Measurements from ENCODE around the gene RPS6KA2. TPM values are rescaled to one million over a fixed set of nuclear protein-coding genes. Genes with fewer than 3 reads are reported as not detected.

Gene RPS6KA2
- total RNA-seq, 1 donor from 2014 or later, result 10.4 TPM

DNA sequence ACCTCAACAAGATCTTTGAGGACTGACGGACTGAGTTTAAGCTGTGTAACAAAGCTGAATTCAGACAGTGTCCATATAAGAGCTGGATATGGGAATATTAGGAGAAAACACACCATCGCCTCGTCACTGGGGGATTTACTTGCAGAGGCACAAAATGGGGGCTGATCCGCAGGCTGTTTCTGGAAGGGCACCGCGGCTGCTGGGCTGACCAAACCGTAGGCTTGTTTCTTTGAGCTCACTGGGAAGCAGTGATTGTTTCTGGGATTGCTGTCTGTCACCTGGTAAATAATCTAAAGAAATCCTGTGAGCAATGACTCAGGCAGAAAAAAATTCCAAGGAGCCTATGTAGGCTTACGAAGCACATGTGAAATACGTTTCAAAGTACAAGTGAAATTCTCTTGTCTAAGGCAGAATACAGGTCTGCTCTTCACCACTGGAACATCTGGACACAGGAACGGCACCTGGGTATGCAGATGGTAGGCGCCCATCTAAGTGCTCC, 180.4 kb downstream of the RPS6KA2 start:
- Histone ChIP-seq H3K4me1 (ENCODE audit: control insufficient read depth in 3 of 3, insufficient read depth in 3 of 3, low read length in 3 of 3) (no peaks in the 10 kb centered on the region), H3K27ac (ENCODE audit: low read depth, low read length) (no peak overlapping the region), H3K9ac (ENCODE audit: low read depth in 1 of 3, low read length in 3 of 3) (no peak overlapping the region), H3K9me3 (ENCODE audit: control insufficient read depth in 3 of 3, low read length in 3 of 3) (no peaks in the 10 kb centered on the region), H3K27me3 (ENCODE audit: control insufficient read depth in 3 of 3, insufficient read depth in 3 of 3, low read length in 3 of 3) (no peaks in the 10 kb centered on the region), H3K36me3 (ENCODE audit: control insufficient read depth in 3 of 3, insufficient read depth in 3 of 3, low read length in 3 of 3) (peaks cover 28 to 42% (median 42%) of the 10 kb centered on the region in 3 donors), H3K4me3 (ENCODE audit: low read length in 3 of 3) (no peak overlapping the region)

GRCh38 chr6:166446146-166446545, 180.9 kb downstream of the RPS6KA2 start:
- Histone ChIP-seq H3K27me3 (ENCODE audit: control insufficient read depth in 3 of 3, insufficient read depth in 3 of 3, low read length in 3 of 3) (no peaks in the 10 kb centered on the region), H3K4me1 (ENCODE audit: control insufficient read depth in 3 of 3, insufficient read depth in 3 of 3, low read length in 3 of 3) (no peaks in the 10 kb centered on the region), H3K9me3 (ENCODE audit: control insufficient read depth in 3 of 3, low read length in 3 of 3) (no peaks in the 10 kb centered on the region), H3K9ac (ENCODE audit: low read depth in 1 of 3, low read length in 3 of 3) (no peak overlapping the region), H3K4me3 (ENCODE audit: low read length in 3 of 3) (no peak overlapping the region), H3K36me3 (ENCODE audit: control insufficient read depth in 3 of 3, insufficient read depth in 3 of 3, low read length in 3 of 3) (peaks cover 28 to 42% (median 41%) of the 10 kb centered on the region in 3 donors), H3K27ac (ENCODE audit: low read depth, low read length) (no peak overlapping the region)

DNA sequence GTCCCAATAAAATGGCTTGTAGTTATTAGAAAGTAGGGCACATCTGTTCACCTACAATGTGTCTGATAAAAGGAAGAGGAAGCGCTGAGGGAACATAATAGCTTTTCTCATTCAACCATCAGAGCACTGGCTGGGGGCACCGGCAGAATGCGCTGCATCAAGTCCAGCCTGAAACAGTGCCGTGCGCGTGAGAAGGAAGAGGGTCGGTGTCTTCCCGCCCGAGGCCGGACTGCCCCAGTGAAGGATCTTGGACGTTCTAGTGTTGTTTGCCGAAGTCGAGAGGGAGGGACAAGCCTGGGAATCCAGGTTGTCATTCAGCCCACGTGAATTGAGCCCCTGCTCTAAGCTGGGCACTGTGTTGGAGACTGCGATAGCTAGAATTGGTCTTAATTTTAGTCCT, 182.6 kb downstream of the RPS6KA2 start:
- Histone ChIP-seq H3K27ac (ENCODE audit: low read depth, low read length) (no peak overlapping the region), H3K36me3 (ENCODE audit: control insufficient read depth in 3 of 3, insufficient read depth in 3 of 3, low read length in 3 of 3) (peaks cover 23 to 33% (median 30%) of the 10 kb centered on the region in 3 donors)

DNA sequence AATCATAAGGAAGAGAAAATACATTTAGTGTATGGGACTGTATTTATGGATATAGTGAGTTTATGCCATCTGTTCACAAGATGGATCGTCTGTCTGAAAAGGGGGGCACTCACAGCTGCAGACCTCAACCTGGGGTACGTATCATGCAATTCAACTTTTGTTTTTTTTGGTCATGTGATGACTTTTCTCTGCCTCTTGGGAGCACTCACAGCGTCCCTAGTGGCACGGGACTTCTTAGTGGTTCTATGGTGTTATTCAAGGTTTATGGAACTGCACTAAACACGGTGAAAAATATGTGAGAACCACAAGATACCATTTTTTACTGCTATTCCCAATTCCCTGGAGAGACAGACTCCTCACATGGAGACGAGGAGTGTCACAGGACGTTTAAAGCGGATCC, 183.9 kb downstream of the RPS6KA2 start:
- H3K36me3 ChIP-seq (ENCODE audit: control insufficient read depth in 3 of 3, insufficient read depth in 3 of 3, low read length in 3 of 3), result peaks cover 16 to 24% (median 20%) of the 10 kb centered on the region in 3 donors
- H3K27ac ChIP-seq (ENCODE audit: low read depth, low read length), result no peak overlapping the region
- H3K4me3 ChIP-seq (ENCODE audit: low read length in 3 of 3), result no peak overlapping the region
- H3K9me3 ChIP-seq (ENCODE audit: control insufficient read depth in 3 of 3, low read length in 3 of 3), result no peaks in the 10 kb centered on the region
- H3K27me3 ChIP-seq (ENCODE audit: control insufficient read depth in 3 of 3, insufficient read depth in 3 of 3, low read length in 3 of 3), result no peaks in the 10 kb centered on the region
- H3K4me1 ChIP-seq (ENCODE audit: control insufficient read depth in 3 of 3, insufficient read depth in 3 of 3, low read length in 3 of 3), result no peaks in the 10 kb centered on the region
- H3K9ac ChIP-seq (ENCODE audit: low read depth in 1 of 3, low read length in 3 of 3), result no peak overlapping the region

More for the DNA sequence above, 182.6 kb downstream of the RPS6KA2 start:
- no peaks in the 10 kb centered on the region for H3K27me3 ChIP-seq (ENCODE audit: control insufficient read depth in 3 of 3, insufficient read depth in 3 of 3, low read length in 3 of 3)
- H3K4me3 ChIP-seq (ENCODE audit: low read length in 3 of 3), result no peak overlapping the region
- H3K9ac ChIP-seq (ENCODE audit: low read depth in 1 of 3, low read length in 3 of 3), result no peak overlapping the region
- H3K4me1 ChIP-seq (ENCODE audit: control insufficient read depth in 3 of 3, insufficient read depth in 3 of 3, low read length in 3 of 3), result no peaks in the 10 kb centered on the region
- H3K9me3 ChIP-seq (ENCODE audit: control insufficient read depth in 3 of 3, low read length in 3 of 3), result no peaks in the 10 kb centered on the region

DNA sequence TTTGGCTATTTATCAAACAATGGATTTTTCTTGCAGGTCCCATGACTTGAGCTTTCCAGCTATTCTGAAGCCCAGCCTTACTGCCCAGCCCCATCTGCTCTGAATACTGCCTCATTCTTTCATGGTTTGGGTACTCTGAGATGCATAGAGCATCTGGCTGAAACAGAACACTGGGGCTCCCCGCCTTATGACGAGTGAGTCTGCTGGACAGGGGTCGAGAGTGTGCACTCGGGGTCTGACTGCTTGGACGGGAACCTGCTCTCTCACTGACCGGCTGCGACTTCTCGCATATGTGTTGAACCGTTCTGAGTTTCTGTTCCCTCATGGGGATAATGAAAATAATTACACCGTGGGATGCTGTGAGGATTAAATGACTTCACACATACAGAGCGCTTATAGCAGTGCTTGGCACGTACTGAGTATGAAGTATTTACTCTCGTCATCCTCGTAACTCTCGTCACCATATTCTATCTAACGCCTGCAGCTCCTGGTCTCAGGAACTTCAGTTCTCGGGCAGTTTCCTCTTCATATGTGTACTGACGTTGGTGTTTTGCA, 184.8 kb downstream of the RPS6KA2 start:
- Histone ChIP-seq H3K9ac (ENCODE audit: low read depth in 1 of 3, low read length in 3 of 3) (no peak overlapping the region), H3K36me3 (ENCODE audit: control insufficient read depth in 3 of 3, insufficient read depth in 3 of 3, low read length in 3 of 3) (peaks cover 8 to 26% (median 20%) of the 10 kb centered on the region in 3 donors), H3K4me3 (ENCODE audit: low read length in 3 of 3) (no peak overlapping the region), H3K27me3 (ENCODE audit: control insufficient read depth in 3 of 3, insufficient read depth in 3 of 3, low read length in 3 of 3) (no peaks in the 10 kb centered on the region), H3K27ac (ENCODE audit: low read depth, low read length) (no peak overlapping the region), H3K9me3 (ENCODE audit: control insufficient read depth in 3 of 3, low read length in 3 of 3) (no peaks in the 10 kb centered on the region), H3K4me1 (ENCODE audit: control insufficient read depth in 3 of 3, insufficient read depth in 3 of 3, low read length in 3 of 3) (no peaks in the 10 kb centered on the region)

DNA sequence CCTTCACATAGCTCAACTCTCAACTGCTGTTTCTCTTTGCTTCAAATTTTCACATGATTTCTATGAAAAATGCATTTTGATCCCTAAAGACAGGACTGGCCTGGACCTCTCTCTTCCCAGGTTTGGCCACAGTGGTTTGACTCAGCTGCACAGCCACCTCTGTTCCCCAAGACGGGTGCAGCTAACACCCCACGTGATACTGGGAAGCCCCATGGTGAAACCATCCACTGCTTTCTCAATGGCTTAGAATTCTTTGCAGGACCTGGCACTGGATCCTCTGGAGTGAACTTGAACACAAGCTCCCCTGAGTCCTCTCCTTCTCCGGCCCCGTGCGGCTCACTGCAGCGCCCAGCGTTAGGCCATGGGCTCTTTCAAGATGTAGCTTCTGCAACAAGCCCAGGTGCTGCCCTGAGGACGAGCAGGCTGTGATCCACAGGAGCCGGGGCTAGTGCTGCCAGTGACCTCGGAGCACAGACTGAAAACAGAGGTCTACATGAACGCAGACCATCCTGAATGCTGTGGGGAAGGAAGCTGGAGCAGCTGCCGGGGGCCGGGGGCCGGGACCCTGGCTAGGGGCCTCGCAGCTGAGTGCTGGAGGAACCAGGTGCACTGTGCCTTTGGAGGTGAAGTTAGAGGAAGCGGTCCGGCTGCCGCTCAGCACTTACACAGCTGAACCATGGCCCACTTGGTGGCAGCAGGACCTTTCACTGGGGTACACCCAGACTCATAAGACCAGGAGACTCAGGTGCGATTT, 185.5 kb downstream of the RPS6KA2 start:
- no peak overlapping the region for H3K9ac ChIP-seq (ENCODE audit: low read depth in 1 of 3, low read length in 3 of 3)
- H3K4me1 ChIP-seq (ENCODE audit: control insufficient read depth in 3 of 3, insufficient read depth in 3 of 3, low read length in 3 of 3), result no peaks in the 10 kb centered on the region
- H3K4me3 ChIP-seq (ENCODE audit: low read length in 3 of 3), result no peak overlapping the region
- H3K9me3 ChIP-seq (ENCODE audit: control insufficient read depth in 3 of 3, low read length in 3 of 3), result no peaks in the 10 kb centered on the region
- peaks cover 7 to 21% (median 18%) of the 10 kb centered on the region in 3 donors for H3K36me3 ChIP-seq (ENCODE audit: control insufficient read depth in 3 of 3, insufficient read depth in 3 of 3, low read length in 3 of 3)
- no peak overlapping the region for H3K27ac ChIP-seq (ENCODE audit: low read depth, low read length)
- no peaks in the 10 kb centered on the region for H3K27me3 ChIP-seq (ENCODE audit: control insufficient read depth in 3 of 3, insufficient read depth in 3 of 3, low read length in 3 of 3)

GRCh38 chr6:166440729-166441128, 186.3 kb downstream of the RPS6KA2 start:
- no peaks in the 10 kb centered on the region for H3K4me1 ChIP-seq (ENCODE audit: control insufficient read depth in 3 of 3, insufficient read depth in 3 of 3, low read length in 3 of 3)
- H3K9ac ChIP-seq (ENCODE audit: low read depth in 1 of 3, low read length in 3 of 3), result no peak overlapping the region
- no peaks in the 10 kb centered on the region for H3K9me3 ChIP-seq (ENCODE audit: control insufficient read depth in 3 of 3, low read length in 3 of 3)
- peaks cover 4 to 17% (median 12%) of the 10 kb centered on the region in 3 donors for H3K36me3 ChIP-seq (ENCODE audit: control insufficient read depth in 3 of 3, insufficient read depth in 3 of 3, low read length in 3 of 3)
- no peaks in the 10 kb centered on the region for H3K27me3 ChIP-seq (ENCODE audit: control insufficient read depth in 3 of 3, insufficient read depth in 3 of 3, low read length in 3 of 3)
- no peak overlapping the region for H3K27ac ChIP-seq (ENCODE audit: low read depth, low read length)
- no peak overlapping the region for H3K4me3 ChIP-seq (ENCODE audit: low read length in 3 of 3)

GRCh38 chr6:166440106-166440505, 186.9 kb downstream of the RPS6KA2 start:
- Histone ChIP-seq H3K4me3 (ENCODE audit: low read length in 3 of 3) (no peak overlapping the region), H3K9ac (ENCODE audit: low read depth in 1 of 3, low read length in 3 of 3) (no peak overlapping the region), H3K27me3 (ENCODE audit: control insufficient read depth in 3 of 3, insufficient read depth in 3 of 3, low read length in 3 of 3) (no peaks in the 10 kb centered on the region), H3K4me1 (ENCODE audit: control insufficient read depth in 3 of 3, insufficient read depth in 3 of 3, low read length in 3 of 3) (peaks cover 0 to 3% (median 0%) of the 10 kb centered on the region in 3 donors), H3K27ac (ENCODE audit: low read depth, low read length) (no peak overlapping the region), H3K9me3 (ENCODE audit: control insufficient read depth in 3 of 3, low read length in 3 of 3) (no peaks in the 10 kb centered on the region), H3K36me3 (ENCODE audit: control insufficient read depth in 3 of 3, insufficient read depth in 3 of 3, low read length in 3 of 3) (peaks cover 0 to 16% (median 14%) of the 10 kb centered on the region in 3 donors)

- H3K9ac ChIP-seq (ENCODE audit: low read depth in 1 of 3, low read length in 3 of 3), result no peak overlapping the region
- H3K27ac ChIP-seq (ENCODE audit: low read depth, low read length), result no peak overlapping the region
- peaks cover 0 to 3% (median 0%) of the 10 kb centered on the region in 3 donors for H3K4me1 ChIP-seq (ENCODE audit: control insufficient read depth in 3 of 3, insufficient read depth in 3 of 3, low read length in 3 of 3)
- no peaks in the 10 kb centered on the region for H3K27me3 ChIP-seq (ENCODE audit: control insufficient read depth in 3 of 3, insufficient read depth in 3 of 3, low read length in 3 of 3)
- peaks cover 0 to 16% (median 13%) of the 10 kb centered on the region in 3 donors for H3K36me3 ChIP-seq (ENCODE audit: control insufficient read depth in 3 of 3, insufficient read depth in 3 of 3, low read length in 3 of 3)
- no peak overlapping the region for H3K4me3 ChIP-seq (ENCODE audit: low read length in 3 of 3)
- H3K9me3 ChIP-seq (ENCODE audit: control insufficient read depth in 3 of 3, low read length in 3 of 3), result no peaks in the 10 kb centered on the region
Measured at GRCh38 chr6:166439366-166440091, 187.5 kb downstream of the RPS6KA2 start.

Data from skeletal muscle tissue (tissue), 4 donors.